GM12873 (cell line): Measurements from ENCODE around the gene ANXA6.
A peak's percentile ranks its signal among the peaks of the same experiment; 100 is the strongest.

Experiments used
- TF ChIP-seq, protein P1 (sequence below): IDR thresholded peaks from 2 replicates; pipeline ENCODE4 v1.5.1; 2012; ENCODE audit warnings: low read depth, mild to moderate bottlenecking, moderate library complexity, low read length, control low read depth; ENCODE audit not compliant: insufficient read depth; ENCODE audit errors: missing control alignments

ANXA6 gene

GRCh38 chr5:151123897-151124751, 33.5 kb downstream of the ANXA6 start:
- TF ChIP-seq, protein P1, sequence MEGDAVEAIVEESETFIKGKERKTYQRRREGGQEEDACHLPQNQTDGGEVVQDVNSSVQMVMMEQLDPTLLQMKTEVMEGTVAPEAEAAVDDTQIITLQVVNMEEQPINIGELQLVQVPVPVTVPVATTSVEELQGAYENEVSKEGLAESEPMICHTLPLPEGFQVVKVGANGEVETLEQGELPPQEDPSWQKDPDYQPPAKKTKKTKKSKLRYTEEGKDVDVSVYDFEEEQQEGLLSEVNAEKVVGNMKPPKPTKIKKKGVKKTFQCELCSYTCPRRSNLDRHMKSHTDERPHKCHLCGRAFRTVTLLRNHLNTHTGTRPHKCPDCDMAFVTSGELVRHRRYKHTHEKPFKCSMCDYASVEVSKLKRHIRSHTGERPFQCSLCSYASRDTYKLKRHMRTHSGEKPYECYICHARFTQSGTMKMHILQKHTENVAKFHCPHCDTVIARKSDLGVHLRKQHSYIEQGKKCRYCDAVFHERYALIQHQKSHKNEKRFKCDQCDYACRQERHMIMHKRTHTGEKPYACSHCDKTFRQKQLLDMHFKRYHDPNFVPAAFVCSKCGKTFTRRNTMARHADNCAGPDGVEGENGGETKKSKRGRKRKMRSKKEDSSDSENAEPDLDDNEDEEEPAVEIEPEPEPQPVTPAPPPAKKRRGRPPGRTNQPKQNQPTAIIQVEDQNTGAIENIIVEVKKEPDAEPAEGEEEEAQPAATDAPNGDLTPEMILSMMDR = no peak

DNA sequence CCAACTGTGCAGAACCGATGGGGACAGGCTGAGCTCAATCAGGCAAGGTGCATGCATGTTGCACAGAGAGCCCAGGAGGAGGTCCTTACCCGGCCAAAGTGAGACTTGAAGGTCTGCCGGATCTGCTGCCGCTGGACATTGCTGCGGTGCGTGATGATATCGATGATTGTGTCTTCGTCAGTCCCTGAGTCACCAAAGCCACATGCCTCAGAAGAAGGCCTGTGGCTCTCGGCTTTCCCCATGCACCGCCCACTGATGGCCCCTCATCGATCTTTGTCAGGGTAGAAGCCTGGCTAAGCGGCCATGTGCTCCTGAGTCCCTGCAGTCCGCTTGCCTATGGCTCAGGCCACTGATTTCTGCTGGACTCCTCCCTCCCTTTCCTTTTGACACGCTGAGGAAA, 34.8 kb downstream of the ANXA6 start:
- TF ChIP-seq, protein P1 = no peak

DNA sequence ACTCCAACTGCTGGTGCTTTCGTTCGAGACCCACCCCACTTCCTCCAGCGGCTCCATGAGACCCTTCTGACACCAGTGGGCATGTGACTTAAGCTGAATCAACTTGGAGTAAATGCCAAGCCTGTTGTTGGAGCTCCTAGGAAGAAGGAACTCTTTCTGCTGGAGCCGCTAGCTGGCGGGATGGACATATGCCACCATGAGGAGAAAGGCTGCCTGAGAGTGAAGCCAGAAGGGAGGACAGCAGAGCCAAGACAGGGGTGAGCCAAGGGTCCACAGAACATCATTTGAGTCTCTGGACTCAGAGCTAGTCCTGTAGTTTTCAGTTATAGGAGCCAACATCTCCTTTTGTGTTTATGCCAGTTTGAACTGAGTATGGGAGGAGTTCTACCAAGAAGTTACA, 35.9 kb downstream of the ANXA6 start:
- TF ChIP-seq, protein P1 = no peak

- TF ChIP-seq, protein P1 = no peak
Measured at GRCh38 chr5:151121095-151121494, 36.5 kb downstream of the ANXA6 start.

- TF ChIP-seq, protein P1 = no peak
Measured at GRCh38 chr5:151118913-151119575, 38.5 kb downstream of the ANXA6 start.

DNA sequence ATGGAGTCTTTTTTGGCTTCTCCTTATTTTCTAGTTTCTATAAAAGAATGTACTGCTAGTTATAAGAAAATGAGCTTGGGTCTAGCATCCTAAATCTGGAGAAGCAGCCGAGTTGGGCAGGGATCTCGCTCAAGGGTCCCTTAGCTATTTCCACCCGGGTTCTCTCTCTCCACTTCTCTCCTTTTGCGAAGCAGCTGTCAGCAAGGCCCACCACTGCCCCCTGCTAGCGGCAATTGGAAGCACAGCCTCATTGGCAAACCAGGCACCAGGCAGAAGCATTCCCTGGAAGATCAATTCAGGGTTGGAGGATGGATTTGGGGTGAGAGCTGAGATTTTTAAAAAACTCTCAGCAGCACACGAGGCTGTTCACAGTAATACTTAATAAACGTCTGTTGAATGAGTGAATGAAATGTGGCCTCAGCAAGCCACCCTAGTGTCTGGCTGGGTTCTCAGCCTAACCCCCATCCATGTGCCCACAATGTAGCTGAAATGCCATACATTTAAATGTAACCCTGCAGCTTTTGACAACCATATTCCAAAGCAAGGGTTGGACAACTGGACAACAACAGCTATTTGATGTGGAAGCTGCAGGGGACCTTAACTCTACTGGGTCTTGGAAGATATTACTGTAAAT, 42.2 kb downstream of the ANXA6 start:
- TF ChIP-seq, protein P1 = peak; percentile 95

GRCh38 chr5:151113651-151114050, 43.9 kb downstream of the ANXA6 start:
- TF ChIP-seq, protein P1 = no peak
